ENCODE results near the gene DIPK1A.
"Not testable (repeated sequence)": the region's sequence is repeated elsewhere in the genome, so short reads cannot be mapped to it uniquely, and the experiment has no call there.

The DIPK1A gene

GRCh38 chr1:92980732-92981647 lies 19.7 kb upstream of the DIPK1A start:
- peak; percentile 62 for DNase-seq (ENCODE audit: low spot score)

- DNase-seq (ENCODE audit: low spot score): no peak
Observed at GRCh38 chr1:92975551-92976232, 14.4 kb upstream of the DIPK1A start.

GRCh38 chr1:92974112-92974511 lies 12.8 kb upstream of the DIPK1A start:
- not testable (repeated sequence) for DNase-seq (ENCODE audit: low spot score)

GRCh38 chr1:92973203-92973897 lies 12.1 kb upstream of the DIPK1A start:
- DNase-seq (ENCODE audit: low spot score): no peak

- no peak for DNase-seq (ENCODE audit: low spot score)
Observed at GRCh38 chr1:92972409-92973129, 11.3 kb upstream of the DIPK1A start.

GRCh38 chr1:92971932-92972331 lies 10.7 kb upstream of the DIPK1A start:
- not testable (repeated sequence) for DNase-seq (ENCODE audit: low spot score)

- DNase-seq (ENCODE audit: low spot score): no peak
Observed at GRCh38 chr1:92970990-92971689, 9.9 kb upstream of the DIPK1A start.

GRCh38 chr1:92969517-92969916 lies 8.3 kb upstream of the DIPK1A start:
- no peak for DNase-seq (ENCODE audit: low spot score)

- DNase-seq (ENCODE audit: low spot score): peak; percentile 56
Observed at GRCh38 chr1:92968138-92969032, 7.1 kb upstream of the DIPK1A start.

- DNase-seq (ENCODE audit: low spot score): peak; percentile 78
Observed at GRCh38 chr1:92964998-92965397, 3.7 kb upstream of the DIPK1A start.

- no peak for DNase-seq (ENCODE audit: low spot score)
Observed at GRCh38 chr1:92964316-92964715, 3.1 kb upstream of the DIPK1A start.

GRCh38 chr1:92961896-92962752 lies 862 bp upstream of the DIPK1A start:
- peak; percentile 86 for DNase-seq (ENCODE audit: low spot score)

GRCh38 chr1:92960395-92961130 lies 699 bp downstream of the DIPK1A start:
- peak; percentile 77 for DNase-seq (ENCODE audit: low spot score)

GRCh38 chr1:92958203-92958970 lies 2.9 kb downstream of the DIPK1A start:
- no peak for DNase-seq (ENCODE audit: low spot score)

GRCh38 chr1:92957030-92957734 lies 4.1 kb downstream of the DIPK1A start:
- DNase-seq (ENCODE audit: low spot score): no peak

GRCh38 chr1:92956254-92957029 lies 4.8 kb downstream of the DIPK1A start:
- no peak for DNase-seq (ENCODE audit: low spot score)
